Activated gamma-delta T cell (primary cell): ENCODE measurements around the gene ERICH2.

Source experiments
- DNase-seq: peaks from one replicate; lab custom pipeline; 2025; lab: John Stamatoyannopoulos, UW

ERICH2 gene

DNA sequence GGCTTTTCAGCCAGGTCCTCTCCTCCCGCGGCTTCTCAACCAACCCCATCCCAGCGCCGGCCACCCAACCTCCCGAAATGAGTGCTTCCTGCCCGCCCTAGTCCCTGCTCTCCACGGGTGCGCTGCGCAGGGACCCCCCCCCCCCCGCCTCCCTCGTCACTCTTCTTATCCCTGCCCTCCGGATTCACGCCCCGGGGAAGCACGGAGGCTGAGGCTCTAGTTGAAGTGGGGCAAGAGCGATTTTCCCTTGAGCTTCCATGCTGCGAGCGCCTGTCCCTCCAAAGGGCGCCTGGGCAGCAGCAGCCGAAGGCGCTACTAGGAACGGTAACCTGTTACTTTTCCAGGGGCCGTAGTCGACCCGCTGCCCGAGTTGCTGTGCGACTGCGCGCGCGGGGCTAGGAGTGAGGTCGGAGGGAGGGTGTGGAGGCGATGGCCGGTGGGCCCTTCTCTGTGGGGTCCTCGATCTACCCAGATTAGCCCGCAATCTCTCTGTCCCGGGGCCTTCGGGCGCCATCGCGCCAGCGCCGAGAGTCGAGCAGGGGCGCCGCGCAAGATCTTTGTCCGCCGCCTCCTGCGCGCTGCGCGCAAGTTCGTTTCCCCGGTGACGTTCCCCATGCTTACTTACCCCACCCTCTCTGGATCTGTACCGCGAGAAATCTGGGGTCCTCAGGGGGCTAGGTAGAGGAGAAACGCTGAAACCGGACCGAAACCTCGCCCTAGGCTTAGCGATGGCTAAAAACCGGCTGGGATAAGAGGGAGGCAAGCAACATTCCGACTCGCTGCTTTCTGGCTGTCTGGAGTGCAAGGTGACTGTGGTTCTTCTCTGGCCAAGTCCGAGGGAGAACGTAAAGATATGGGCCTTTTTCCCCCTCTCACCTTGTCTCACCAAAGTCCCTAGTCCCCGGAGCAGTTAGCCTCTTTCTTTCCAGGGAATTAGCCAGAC is 47.2 kb downstream of the ERICH2 start:
- DNase-seq = no peak

DNA sequence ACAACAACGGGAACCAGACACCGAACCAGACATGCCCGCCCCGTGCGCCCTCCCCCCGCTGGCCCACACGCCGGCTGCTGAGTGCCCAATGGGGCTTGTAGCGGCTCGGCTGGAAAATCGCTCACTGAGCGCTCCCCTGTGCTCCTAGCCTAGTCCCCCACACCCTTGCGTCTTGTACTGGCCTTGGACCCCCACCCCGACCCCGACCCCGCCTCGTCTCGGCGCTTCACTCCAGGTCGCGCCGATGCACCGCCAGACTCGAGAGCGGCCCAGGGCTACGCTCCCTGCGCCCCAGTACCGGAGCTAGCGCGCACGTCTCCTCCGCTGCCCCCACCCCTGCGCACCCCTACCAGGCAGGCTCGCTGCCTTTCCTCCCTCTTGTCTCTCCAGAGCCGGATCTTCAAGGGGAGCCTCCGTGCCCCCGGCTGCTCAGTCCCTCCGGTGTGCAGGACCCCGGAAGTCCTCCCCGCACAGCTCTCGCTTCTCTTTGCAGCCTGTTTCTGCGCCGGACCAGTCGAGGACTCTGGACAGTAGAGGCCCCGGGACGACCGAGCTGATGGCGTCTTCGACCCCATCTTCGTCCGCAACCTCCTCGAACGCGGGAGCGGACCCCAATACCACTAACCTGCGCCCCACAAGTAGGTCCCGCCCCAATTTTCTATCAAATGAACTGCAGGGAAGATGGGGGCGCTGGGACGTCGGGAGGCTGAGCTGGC is 48.0 kb downstream of the ERICH2 start:
- no peak for DNase-seq

DNA sequence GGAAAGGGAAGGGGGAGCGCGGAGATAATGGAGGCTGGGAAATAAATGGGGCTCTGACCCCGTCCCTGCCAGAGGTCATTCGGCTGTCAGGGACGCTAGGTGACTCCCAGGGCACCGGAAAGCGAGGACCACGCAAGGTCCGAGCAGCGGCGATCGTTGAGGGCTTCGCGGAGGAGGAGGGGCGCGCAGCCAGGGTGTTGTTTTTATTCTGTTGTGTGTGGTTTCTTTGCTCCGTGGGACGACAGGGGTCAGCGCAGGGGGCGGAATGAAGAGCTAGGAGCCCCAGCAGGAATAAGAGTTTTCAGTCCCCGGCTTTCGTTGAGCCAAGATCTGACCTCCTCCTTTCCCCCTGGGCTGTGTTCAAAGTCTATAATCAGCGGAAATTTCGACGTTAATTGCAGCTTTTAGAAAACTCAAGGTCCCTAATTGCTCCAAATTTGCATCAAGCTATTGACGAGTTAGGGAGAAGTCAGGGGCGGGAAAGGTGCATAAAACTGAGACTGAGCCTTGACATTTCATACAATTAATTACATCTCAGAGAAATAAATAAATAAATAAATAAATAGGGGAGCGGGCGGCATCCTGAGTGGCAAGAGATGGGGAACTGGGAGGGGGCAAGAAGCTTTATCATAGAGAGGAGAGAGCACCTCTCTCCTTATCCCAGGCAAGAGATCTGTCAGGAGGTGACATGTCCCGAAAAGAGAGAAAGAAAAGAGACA is 48.7 kb downstream of the ERICH2 start:
- DNase-seq = no peak

DNA sequence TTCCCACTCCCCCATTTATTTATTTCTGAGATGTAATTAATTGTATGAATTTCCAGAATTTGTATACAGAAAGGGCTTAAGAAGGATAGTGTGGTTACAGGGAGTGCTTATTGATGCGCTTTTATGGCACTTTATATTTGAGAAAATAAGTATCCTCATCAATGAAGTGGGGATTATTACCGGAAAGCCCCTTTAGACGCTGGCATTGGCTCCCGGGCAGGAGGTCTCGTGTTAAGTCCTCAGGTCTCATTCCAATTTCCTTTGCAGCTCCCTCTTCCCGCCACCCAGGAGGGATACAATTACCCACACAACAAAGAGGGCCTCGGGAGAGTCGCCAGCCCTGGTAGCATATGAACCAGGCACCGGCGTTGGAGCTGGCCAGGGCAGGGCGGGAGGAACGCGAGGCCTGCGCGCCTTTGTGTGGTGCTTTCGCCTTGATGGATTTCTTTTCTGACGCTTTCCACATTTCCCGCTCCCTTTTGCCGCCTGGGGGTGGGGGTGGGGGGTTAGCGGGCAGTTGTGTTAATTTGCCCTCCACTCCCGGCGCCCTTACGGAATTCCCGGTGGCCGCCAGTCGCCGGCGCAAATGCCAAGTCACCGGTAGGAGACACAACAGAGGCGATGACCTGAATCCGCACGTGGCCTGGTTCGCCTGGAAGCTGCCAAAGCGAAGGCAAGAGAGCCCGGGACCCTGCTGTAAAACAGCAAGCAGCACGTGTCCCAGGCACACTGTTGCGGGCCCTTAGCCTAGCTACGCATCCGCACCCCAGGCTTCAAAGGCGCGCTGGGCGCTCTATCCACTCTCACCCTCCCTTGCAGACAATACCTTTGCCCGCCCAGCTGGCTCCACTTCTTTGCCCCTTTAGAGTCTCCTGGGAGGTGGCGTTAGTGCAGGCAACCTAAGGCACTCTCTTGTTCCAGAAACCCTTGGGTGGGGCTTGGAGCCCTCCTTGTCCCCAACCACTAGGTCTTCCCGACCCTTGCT is 49.8 kb downstream of the ERICH2 start:
- DNase-seq = no peak

DNA sequence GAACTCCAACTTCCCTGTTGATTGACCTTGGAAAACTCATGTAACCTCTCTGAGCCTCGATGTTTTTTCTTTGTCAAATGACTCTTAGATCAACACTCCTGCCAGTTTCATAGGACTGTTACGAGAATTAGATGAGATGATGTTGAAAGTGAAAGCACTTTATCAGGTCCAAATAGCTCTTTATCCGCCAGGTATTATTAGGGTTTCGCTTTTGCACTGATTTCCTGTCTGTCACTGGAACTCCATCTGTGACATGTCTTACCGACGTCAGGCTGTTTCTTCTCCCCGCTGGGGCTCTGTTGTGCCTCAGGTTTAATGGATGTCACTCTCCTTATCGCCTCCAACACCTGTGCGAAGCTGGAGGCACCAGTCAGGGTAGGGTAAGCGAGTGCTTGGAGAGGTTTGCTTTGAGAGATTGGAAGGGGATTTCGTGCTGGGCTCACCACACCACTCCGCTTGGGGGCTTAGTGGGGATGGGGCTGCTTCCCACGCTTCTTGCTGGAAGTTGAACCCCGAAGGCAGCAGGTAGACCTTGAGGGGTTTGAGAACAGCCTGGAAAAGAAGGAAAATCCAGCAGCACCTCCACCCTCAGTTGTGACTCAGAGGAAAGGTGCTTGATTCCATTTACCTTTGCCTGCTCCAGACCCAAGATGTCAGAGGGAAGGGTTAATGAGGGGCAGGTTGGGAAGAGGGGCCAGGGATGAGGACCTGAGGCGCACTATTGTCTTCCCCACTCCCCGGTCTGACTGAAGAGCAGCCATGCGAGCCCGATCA is 50.8 kb downstream of the ERICH2 start:
- DNase-seq = no peak

DNA sequence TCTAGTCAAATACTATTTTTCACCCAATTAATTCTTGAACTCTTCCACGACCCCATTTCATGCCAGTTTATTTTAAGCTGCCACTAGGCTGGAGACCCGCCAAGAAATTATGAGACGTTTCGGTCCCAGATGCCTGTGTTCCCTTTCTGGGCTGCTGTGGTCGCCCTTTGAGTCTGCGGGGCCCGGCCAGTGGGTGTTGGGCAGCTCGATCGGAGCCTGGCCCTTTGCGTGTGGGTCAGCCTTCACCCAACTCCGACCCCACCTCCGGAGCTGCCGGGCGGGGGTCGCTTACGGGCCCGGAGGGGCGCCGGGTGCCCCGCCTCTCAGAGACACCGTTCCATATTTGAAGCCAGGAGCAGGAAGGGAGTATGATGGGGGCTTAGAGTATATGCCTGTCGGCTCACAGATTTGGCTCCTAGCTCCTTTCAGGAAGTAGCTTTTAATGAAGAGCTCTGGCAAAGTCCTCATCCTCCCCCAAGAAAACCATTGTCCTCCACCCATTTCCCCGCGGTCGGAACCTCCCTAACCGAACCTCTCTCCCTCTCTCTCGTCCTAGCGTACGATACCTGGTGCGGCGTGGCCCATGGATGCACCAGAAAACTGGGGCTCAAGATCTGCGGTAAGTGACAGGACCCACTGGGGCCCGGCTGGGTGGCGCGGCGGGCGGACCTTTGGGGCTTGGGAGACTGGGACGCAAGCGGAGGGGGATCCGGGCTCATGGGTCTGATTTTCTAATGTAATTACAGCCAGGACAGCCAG is 51.5 kb downstream of the ERICH2 start:
- DNase-seq = no peak

DNA sequence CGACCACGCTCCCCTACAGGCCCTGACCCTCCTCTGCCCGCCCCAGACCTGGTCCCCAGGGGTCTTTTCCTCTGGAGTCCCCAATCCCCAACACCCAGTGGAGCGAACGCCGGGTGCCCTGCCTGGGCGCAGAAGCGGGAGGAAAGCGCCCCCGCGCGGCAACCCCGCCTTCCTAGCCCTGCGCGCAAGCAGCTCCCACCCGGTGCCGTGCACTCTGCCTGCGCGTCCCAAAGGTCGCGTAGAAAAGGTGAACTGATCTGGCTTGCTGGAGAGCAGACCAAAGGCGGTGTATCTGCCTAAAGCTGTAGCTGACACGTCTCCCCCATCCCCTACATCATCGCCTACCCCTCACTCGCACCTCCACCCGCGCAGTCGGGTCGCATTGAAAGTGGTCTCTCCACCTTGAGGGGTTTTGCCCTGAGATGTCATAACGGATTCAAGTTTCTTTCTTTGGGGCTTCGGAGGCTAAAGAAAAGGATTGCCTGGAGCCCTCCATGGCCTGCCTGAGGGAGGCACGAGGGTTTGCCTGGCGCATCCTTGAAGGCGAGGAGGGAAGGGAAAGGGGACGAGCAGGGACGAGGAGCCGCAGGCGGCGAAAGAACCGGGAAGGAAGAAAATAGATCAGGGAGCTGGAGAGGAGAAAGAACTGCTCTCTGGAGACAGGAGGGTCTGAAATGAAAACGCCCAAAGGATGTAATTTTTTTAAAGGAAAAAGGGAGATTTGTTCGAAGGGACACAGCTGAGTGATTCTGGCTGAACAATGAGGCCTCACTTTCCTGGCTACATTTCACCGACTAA is 52.3 kb downstream of the ERICH2 start:
- DNase-seq = no peak

DNA sequence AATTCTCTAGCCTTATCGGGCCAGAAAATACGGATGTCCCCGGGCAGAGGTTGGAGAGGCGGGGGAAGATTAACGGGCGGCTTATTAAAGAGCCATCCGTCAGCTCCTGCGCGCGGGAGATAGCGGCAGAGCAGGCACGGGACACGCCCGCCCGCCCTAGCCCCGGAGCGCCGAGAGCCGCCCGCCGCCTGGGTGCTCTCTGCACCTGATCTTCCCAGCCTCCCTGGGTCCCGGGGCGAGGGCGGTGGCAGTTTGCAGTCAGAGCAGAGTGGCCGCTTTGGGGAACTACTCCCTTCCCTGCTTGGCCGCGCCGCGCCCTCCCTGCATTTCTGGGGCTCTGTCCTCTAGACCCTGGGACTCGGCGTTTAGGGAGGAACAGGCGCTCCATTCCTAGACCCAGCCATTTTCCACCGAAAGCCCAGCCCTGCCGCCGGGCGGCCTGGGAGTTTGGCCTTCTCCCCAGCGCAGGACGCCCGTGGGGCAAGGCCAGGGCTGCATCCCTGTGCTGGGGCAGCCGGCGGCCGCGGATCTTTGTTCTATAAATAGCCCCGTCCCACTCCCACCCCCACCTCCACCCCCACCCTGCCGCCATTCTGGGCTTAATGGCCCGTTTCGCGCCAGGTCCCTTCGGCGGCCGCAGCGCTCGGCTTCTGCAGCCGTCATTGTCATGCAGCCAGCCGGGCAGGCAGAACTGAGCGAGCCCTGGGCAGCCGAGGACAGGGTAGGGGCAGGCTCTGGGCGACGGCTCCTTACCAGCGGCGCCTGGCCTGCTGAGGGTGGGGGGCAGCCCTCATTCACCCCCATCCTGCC is 53.1 kb downstream of the ERICH2 start:
- DNase-seq = no peak

DNA sequence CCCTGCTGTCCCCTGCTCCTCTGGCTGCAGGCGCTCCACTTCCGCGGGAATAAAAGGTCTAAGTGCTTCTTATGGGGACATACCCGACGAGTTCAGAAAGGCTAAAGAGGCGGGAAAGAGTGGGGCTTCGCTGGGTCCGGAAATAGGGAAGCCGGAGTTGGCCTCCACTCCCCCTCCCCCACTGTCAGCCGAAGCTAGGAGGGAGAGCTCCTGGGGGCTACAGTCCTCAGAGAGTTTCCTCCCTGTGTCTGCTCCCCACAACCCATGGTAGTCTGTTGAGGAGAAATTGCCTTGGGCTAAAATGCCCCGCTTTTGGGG is 53.7 kb downstream of the ERICH2 start:
- DNase-seq = no peak

DNA sequence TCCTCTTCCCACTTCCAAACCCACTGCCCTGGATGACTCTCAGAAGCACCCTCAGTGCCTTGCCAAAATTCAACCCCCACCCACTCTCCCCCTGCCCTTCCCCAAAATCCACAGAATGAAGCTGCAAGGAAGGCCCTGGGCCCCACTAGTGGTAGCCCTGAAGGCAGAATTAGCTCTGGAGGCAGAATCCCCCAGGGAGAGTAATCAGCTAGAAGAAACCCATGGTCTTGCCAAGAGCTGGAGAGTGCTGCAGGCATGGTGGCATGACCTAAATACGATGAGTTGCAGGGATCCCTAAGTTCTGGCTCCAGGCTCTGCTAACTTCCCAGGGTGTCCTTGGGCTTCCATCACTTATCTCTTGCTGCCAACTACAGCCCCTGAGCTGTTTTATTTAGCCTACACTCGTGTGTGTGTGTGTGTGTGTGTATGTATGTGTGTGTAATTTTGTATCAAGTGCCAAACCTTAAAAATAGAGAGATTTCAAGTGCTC is 54.4 kb downstream of the ERICH2 start:
- DNase-seq = no peak

DNA sequence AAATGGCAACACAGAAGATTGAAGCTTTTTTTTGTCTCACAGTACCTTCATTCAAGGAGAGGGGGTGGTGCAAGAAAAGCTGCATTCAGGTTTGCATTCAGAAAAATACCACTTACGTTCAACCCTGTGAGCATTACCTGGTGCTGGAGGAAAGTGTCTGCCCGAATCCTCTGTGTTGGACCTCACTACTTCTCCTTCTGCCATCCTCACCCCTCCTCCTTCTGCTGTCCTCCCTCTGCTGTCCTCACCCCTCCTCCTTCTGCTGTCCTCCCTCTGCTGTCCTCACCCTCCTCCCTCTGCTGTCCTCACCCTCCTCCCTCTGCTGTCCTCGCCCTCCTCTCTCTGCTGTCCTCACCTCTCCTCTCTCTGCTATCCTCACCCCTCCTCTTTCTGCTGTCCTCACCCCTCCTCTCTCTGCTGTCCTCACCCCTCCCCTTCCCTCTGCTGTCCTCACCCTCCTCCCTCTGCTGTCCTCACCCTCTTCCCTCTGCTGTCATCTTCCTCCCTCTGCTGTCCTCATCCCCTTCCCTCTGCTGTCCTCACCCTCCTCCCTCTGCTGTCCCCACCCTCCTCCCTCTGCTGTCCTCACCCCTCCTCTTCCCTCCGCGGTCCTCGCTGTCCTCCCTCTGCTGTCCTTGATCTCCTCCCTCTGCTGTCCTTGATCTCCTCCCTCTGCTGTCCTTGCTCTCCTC is 57.8 kb downstream of the ERICH2 start:
- DNase-seq = no peak

DNA sequence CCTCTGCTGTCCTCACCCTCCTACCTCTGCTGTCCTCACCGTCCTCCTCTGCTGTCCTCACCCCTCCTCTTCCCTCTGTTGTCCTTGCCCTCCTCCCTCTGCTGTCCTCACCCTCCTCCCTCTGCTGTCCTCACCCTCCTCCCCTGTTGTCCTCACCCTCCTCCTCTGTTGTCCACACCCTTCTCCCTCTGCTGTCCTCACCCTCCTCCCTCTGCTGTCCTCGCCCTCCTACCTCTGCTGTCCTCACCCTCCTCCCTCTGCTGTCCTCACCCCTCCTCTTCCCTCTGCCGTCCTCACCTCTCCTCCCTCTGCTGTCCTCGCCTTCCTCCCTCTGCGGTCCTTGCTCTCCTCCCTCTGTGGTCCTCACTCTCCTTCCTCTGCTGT is 58.3 kb downstream of the ERICH2 start:
- DNase-seq = no peak

DNA sequence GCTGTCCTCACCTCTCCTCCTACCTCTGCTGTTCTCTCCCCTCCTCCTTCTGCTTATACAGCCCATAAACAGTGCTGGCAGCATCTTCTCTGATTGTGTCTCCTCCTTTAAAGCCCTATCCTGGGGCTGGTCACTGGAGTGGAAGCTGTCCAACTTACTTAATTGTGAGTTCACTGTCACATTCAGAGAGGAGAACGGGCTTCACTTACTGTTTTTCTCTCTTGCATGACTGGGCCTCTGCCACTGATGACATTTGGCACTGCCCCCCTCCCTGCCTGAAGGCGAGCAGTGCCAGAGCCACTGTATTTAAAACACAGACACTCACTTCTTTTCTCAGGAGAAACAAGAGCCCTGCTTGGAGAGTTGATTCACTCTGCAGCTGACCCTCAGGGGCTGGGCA is 58.9 kb downstream of the ERICH2 start:
- no peak for DNase-seq

DNA sequence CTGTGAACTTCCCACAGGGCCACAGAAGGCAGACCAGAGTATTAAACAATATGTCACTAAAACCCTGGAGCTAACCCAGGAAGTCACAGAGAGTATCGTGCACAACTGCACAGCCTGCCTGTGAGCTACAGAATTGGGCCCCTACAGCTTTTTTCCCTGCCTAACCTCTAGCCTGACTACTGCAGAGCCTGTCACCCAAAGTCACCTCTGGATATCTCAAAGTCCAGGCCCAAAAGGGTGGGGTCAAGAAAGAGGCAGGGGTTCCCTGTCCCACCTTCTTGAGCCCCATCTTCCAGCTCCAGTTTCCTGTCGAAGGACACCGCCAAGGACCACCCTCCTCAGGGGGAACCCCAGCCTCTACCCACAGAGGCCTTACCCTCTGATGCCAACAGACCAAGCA is 60.0 kb downstream of the ERICH2 start:
- DNase-seq = no peak

DNA sequence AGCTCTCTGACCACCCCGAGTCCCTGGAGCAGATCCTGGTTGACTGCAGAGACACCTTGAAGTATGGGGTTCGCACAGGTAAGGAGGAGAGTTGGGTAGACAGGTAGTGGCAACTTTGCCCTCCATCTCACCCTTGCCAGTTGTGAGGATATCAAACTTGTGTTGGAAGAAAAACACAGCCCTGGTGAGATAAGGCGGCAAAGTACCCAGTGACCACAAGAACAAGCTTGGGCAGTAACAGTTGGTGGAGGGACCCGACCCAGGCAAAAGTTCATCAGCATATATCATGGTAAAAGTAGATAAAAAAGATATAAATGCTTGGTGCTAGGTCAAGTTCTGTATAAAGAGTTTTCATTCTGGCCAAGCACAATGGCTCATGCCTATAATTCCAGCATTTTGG is 60.9 kb downstream of the ERICH2 start:
- no peak for DNase-seq

DNA sequence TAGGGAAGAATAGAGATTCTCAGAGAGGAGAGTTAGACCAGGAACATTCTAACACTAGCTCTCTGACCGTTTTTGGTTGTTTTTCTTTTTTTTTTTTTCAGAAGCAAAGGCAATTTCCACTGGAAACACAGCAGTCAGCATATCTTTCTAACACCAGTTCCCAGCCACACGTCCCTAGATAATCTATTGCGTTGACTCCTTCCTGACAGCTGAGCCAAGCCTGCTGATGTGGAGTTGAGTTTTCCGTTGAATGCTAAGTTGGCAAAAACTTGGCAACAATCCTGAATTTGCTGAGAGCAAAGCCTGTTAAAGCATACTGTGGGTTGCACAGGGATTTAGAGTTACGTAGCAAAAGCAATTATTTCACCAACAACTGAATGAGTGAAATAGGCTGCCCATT is 65.8 kb downstream of the ERICH2 start:
- no peak for DNase-seq

DNA sequence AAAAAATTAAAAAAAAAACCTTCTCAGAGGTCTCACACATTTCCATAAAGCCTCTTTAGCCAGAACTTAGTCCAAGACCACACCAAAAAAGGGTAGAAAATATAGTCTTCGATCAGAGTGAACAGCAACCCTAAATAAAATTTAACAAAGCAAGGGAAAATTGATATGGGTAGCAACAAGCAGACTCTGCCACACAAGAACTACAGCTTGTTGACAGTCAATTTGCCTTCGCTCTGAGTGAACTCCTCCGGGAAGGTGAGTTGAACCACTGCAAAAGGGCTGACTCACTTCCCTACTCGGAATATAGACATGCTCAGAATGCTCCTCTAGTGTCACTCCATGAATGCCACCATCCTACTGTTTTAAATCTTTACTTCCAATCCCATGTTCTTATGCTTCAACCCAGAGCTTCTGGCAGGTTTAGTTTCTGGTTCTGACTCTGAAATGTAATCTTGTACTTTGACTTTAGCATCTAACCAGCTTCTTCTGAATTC is 70.6 kb downstream of the ERICH2 start:
- no peak for DNase-seq
